DMS53 (cell line): ENCODE data around the gene NUDC.
A peak's percentile ranks its signal among the peaks of the same experiment; 100 is the strongest.

Experiments used
- DNase-seq: peaks from one replicate; lab custom pipeline; 2025; lab: John Stamatoyannopoulos, UW

The NUDC gene

GRCh38 chr1:26951216-26951615 is 29.7 kb downstream of the NUDC start:
- DNase-seq, result no peak

- no peak for DNase-seq
These were observed 30.4 kb downstream of the NUDC start for GRCh38 chr1:26951821-26952497.

GRCh38 chr1:26953374-26953773 is 31.8 kb downstream of the NUDC start:
- no peak for DNase-seq

- DNase-seq, result no peak
These were observed 34.8 kb downstream of the NUDC start for GRCh38 chr1:26956321-26956720.

- no peak for DNase-seq
These were observed 35.8 kb downstream of the NUDC start for GRCh38 chr1:26957306-26957705.

- no peak for DNase-seq
These were observed 37.7 kb downstream of the NUDC start for GRCh38 chr1:26959270-26959669.

- peak; percentile 97 for DNase-seq
These were observed 38.4 kb downstream of the NUDC start, which contains the start of gene KDF1 for GRCh38 chr1:26959722-26960624. Gene KDF1, minus strand, starts transcription at chr1:26960468. Its CDS starts 8,088 bp downstream, at chr1:26952380.

- no peak for DNase-seq
These were observed 39.1 kb downstream of the NUDC start for GRCh38 chr1:26960625-26960966.

GRCh38 chr1:26961826-26962225 is 40.3 kb downstream of the NUDC start:
- peak; percentile 60 for DNase-seq

- no peak for DNase-seq
These were observed 43.7 kb downstream of the NUDC start for GRCh38 chr1:26965213-26965612.

GRCh38 chr1:26965628-26966027 is 44.1 kb downstream of the NUDC start:
- DNase-seq, result no peak

GRCh38 chr1:26970810-26971209 is 49.3 kb downstream of the NUDC start:
- DNase-seq, result peak; percentile 64

GRCh38 chr1:26971590-26971989 is 50.0 kb downstream of the NUDC start:
- no peak for DNase-seq

- no peak for DNase-seq
These were observed 50.8 kb downstream of the NUDC start for GRCh38 chr1:26972390-26972789.

- DNase-seq, result no peak
These were observed 51.3 kb downstream of the NUDC start for GRCh38 chr1:26972821-26973220.

- no peak for DNase-seq
These were observed 55.3 kb downstream of the NUDC start for GRCh38 chr1:26976621-26977510.

GRCh38 chr1:26978901-26979300 is 57.4 kb downstream of the NUDC start:
- no peak for DNase-seq

- DNase-seq, result no peak
These were observed 59.8 kb downstream of the NUDC start for GRCh38 chr1:26981146-26981846.

GRCh38 chr1:26983863-26984262 is 62.3 kb downstream of the NUDC start:
- no peak for DNase-seq

GRCh38 chr1:26984291-26984690 is 62.7 kb downstream of the NUDC start:
- no peak for DNase-seq

GRCh38 chr1:26986658-26987057 is 65.1 kb downstream of the NUDC start:
- DNase-seq, result peak; percentile 67
